Muscle layer of duodenum (tissue), 2 donors: Measurements from ENCODE around the gene KRT12.
"Not testable (repeated sequence)": the region's sequence is repeated elsewhere in the genome, so short reads cannot be mapped to it uniquely, and the experiment has no call there.

ENCODE experiments used
- H3K27ac ChIP-seq: one replicate; pipeline ENCODE4 v1.7.0; 2013; ENCODE audit warnings: mild to moderate bottlenecking, low read length
- H3K27me3 ChIP-seq: one replicate; pipeline ENCODE4 v1.7.0; 2013; ENCODE audit warnings: low read depth, mild to moderate bottlenecking, control low read depth, low read length
- H3K36me3 ChIP-seq, 2 donors: one replicate each; pipeline ENCODE4 v1.7.0; 2013; ENCODE audit warnings: low read length in 2 of 2, control low read depth in 1 of 2, mild to moderate bottlenecking in 1 of 2; ENCODE audit not compliant: insufficient read depth in 2 of 2, control insufficient read depth in 1 of 2
- H3K4me1 ChIP-seq, 2 donors: one replicate each; pipeline ENCODE4 v1.7.0; 2013; ENCODE audit warnings: low read length in 2 of 2, mild to moderate bottlenecking in 2 of 2, control low read depth in 1 of 2, moderate library complexity in 1 of 2; ENCODE audit not compliant: insufficient read depth in 2 of 2, control insufficient read depth in 1 of 2
- H3K4me3 ChIP-seq, 2 donors: one replicate each; pipeline ENCODE4 v1.7.0; 2013; ENCODE audit warnings: low read length in 2 of 2, low read depth in 1 of 2, mild to moderate bottlenecking in 1 of 2
- H3K9me3 ChIP-seq, 2 donors: one replicate each; pipeline ENCODE4 v1.7.0; 2013; ENCODE audit warnings: low read length in 2 of 2, control low read depth in 1 of 2, mild to moderate bottlenecking in 1 of 2; ENCODE audit not compliant: control insufficient read depth in 1 of 2
- donor health status: healthy.

The KRT12 gene

DNA sequence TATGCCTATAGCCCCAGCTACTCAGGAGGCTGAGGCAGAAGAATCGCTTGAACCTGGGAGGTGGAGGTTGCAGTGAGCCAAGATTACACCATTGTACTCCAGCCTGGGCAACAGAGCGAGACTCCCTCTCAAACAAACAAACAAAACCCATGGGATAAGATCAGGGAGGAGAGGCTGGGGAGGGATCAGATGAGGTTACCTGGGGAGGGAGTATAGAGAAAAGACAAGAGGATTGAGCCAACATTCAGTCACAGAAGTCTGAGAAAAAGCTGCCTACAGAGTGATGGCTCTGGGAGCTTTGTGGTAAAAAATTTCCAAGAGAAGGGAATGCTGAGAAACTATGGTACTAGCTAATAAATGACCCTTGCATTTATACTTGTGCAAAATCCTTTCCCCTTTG is 8.4 kb downstream of the KRT12 start:
- H3K27ac ChIP-seq, H3K36me3 ChIP-seq, H3K9me3 ChIP-seq, H3K4me1 ChIP-seq, H3K4me3 ChIP-seq, H3K27me3 ChIP-seq: not testable (repeated sequence)

DNA sequence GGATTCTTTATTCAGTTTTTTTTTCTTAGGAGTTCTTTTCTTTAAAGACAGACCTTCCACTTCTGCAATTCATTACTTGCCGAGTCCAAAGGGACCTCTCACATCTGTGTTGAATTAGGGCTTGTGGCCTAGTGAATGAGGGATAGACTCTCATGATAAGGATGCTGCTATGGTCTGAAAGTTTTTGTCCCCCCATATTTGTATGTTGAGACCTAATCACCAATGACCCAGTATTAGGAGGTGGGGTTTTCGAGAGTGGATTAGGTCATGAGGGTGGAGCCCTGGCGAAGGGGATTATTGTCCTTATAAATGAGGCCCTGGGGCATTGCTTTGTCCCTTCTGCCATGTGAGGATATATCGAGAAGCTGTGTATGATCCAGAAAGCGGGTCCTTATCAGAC is 9.5 kb downstream of the KRT12 start:
- Histone ChIP-seq H3K27me3 (no peaks in the 10 kb centered on the region), H3K27ac (no peak overlapping the region), H3K9me3 (no peaks in the 10 kb centered on the region), H3K4me3 (no peak overlapping the region), H3K36me3 (no peaks in the 10 kb centered on the region), H3K4me1 (no peaks in the 10 kb centered on the region)

DNA sequence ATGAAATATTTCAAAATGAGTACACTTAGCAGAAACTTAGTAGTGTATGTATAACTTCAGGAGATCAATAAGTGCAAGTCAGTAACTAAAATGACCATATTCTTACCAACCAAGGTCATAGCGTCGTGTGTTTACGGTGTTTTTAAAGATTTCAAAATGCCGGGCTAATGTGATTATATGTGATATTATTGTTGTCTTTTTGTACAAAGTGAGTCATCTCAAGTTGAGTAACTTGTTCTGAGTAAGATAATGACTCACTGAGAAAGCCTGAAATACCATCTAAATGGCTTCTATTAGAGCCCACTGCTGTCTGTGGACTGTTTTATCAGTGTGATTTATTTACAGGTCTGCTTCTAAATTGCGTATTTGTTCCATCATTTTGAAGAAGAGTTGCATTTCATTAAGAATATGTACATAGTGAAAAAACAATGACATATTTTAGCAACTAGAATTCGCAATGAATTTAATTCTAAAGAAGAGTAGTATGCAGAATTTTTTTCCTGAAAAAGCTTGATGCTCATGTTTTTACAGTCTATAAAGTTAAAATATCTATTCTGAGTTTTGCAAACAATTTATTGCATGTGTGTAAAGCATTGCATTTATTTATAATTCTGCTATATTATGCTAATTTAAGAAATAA is 12.7 kb downstream of the KRT12 start:
- no peaks in the 10 kb centered on the region for H3K9me3 ChIP-seq
- H3K4me3 ChIP-seq: no peak overlapping the region
- no peaks in the 10 kb centered on the region for H3K36me3 ChIP-seq
- no peaks in the 10 kb centered on the region for H3K4me1 ChIP-seq
- no peak overlapping the region for H3K27ac ChIP-seq
- H3K27me3 ChIP-seq: no peaks in the 10 kb centered on the region

DNA sequence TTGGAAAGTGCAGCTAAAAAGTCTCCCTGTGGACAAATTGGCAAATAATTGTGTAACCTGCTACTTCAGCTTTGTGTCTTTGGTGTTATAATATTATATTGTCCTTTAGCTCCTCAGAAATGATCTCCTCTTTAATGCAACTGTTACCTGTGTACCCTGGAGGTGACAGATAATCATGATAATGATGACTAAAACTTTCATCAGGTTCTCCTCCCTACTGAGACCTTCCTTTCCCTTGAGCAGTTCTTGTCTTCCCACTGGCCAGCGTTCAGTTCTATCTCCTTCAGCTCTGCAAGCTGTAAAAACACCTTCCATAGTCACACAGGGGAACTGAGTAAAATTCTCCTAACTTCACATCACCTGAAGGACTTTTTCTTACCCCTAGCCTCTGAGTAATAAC is 14.7 kb downstream of the KRT12 start:
- H3K9me3 ChIP-seq: no peaks in the 10 kb centered on the region
- no peak overlapping the region for H3K27ac ChIP-seq
- H3K36me3 ChIP-seq: no peaks in the 10 kb centered on the region

DNA sequence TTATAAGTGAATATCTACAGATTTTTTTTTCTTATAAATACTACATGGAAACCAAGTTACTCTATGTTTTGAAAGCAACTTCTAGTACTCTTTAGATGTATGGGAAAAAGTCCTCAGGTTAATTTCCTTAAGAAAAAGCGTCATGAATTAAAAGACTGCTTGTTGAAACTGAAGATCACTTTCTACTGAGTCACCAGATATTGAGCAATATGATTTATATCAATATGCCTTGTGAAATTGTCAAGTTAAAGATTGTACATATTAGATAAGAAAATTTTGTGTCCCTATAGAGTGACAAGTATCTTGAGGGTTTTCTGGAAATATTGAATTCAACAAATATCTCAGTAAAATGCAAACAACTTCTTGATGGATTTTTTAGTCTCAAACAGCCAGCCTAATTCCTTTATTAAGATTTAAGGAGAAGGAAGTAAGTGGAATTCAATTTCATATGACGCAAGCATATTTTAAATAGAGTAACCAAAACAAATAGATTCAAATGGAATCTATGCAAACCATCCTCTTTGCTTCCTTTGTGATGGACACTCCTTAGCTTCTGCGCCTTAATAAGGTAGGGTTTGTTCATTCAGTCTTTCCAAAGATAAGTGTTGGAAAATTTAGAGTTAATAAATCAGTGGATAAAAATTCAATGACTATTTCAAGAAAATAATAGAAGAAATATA is 16.6 kb downstream of the KRT12 start:
- H3K27ac ChIP-seq: no peak overlapping the region
- H3K9me3 ChIP-seq: no peaks in the 10 kb centered on the region
- H3K27me3 ChIP-seq: no peaks in the 10 kb centered on the region
- H3K36me3 ChIP-seq: no peaks in the 10 kb centered on the region
- no peaks in the 10 kb centered on the region for H3K4me1 ChIP-seq
- no peak overlapping the region for H3K4me3 ChIP-seq

More for the DNA sequence above, 14.7 kb downstream of the KRT12 start:
- Histone ChIP-seq H3K27me3 (no peaks in the 10 kb centered on the region), H3K4me3 (no peak overlapping the region), H3K4me1 (no peaks in the 10 kb centered on the region)

DNA sequence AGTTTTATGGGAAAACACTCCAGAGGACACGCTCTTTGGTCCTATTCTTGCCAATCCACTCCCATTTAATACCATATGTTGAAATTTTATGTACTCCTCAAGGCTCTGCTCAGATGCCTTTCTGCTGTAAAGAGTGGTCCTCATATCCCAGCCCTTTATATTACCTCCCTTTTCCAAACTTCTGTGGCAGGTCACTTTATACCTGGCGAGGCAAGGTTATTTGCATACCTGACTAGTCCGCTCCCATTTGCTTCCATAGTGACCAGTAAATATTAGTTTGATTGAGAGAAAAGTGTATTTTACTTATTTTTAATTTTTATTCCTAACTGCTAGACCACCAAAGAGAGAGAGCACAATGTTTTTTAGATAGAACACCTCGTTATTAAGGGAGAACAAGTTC is 17.3 kb downstream of the KRT12 start:
- H3K4me3 ChIP-seq: no peak overlapping the region
- H3K27me3 ChIP-seq: no peaks in the 10 kb centered on the region
- H3K27ac ChIP-seq: no peak overlapping the region

DNA sequence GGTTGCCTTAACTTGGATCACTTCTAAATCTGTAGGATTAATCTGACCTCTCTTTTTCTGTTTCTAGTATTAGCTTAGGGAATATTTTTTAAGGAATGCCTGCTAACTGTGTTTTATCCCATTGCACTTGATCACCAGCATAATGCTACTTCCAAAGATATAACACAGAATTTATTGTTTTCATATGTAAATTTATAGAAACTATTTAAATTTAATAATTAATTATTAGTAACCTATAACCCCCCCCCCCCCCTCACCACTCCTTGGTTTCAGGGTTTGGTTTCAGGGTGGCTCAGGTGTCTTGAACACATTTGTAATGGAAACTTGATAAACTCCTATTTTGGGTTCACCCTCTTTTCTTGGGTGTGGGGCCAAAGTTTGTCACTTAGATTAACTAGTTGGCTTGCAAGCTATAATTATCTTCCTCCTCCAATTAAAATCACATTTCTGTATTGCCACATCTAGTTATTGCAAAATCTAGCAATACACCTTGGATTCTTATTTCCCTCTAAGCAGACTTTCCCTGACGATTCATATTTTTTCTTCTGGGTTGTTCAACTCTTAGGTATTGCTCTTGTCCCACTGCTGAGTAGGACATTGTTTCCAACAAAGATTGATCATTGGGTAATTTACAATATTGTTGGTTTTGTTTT is 18.3 kb downstream of the KRT12 start:
- H3K36me3 ChIP-seq: no peaks in the 10 kb centered on the region
- no peak overlapping the region for H3K4me3 ChIP-seq
- no peaks in the 10 kb centered on the region for H3K4me1 ChIP-seq
- H3K9me3 ChIP-seq: no peaks in the 10 kb centered on the region
- no peaks in the 10 kb centered on the region for H3K27me3 ChIP-seq
- no peak overlapping the region for H3K27ac ChIP-seq

More for the DNA sequence above, 17.3 kb downstream of the KRT12 start:
- no peaks in the 10 kb centered on the region for H3K4me1 ChIP-seq
- no peaks in the 10 kb centered on the region for H3K9me3 ChIP-seq
- H3K36me3 ChIP-seq: no peaks in the 10 kb centered on the region

DNA sequence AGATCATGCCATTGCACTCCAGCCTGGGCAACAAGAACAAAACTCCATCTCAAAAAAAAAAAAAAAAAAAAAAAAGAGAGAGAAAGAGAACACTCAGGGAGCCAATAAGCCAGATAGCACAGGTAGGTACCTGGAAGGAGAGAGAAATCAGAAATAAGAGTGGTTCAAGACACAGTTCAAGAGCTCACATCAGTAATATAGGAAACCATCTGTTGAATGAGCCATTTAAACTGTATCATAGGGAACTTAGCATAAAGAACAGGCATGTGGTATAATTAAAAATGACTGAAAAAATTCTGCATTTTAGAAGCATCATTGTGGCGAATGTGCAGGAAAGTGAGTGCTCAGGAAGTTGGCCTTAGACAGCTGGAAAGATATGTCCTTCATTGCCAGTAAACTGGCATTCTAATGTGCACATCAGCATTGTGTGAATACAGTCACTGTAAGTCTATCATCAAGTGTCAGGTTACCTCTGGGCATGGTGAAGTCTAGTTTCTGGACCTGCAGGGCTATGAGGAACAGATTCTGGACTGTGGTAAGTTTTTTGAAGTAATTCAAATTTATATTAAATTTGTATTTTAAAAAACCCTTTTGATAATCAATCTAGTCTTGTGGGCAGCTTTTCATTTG is 20.4 kb downstream of the KRT12 start:
- Histone ChIP-seq H3K27ac (no peak overlapping the region), H3K36me3 (no peaks in the 10 kb centered on the region), H3K4me3 (no peak overlapping the region), H3K27me3 (no peaks in the 10 kb centered on the region), H3K9me3 (no peaks in the 10 kb centered on the region), H3K4me1 (no peaks in the 10 kb centered on the region)

DNA sequence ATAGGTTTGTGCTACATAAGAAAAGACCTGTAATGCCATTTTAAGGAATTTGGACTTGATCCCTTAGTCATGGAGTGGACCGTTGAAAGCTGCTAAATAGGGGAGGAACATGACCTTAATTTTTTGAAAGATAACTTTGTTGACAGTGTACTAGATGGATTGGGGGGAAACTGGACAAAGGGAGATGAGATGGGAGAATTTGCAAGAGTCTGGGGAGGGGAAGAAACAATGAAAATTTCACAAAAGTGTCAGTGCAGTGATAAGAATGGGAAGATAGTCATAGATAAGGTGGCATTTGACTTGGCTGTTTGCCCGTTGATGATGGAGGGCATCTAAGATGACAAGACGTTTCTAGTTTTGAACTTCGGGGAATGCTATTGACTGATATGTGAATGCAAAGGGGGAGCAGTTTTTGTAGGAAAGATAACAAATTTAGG is 22.3 kb downstream of the KRT12 start:
- H3K36me3 ChIP-seq: no peaks in the 10 kb centered on the region
- H3K27me3 ChIP-seq: no peaks in the 10 kb centered on the region
- no peak overlapping the region for H3K27ac ChIP-seq
- no peaks in the 10 kb centered on the region for H3K9me3 ChIP-seq
- H3K4me3 ChIP-seq: no peak overlapping the region
- no peaks in the 10 kb centered on the region for H3K4me1 ChIP-seq

DNA sequence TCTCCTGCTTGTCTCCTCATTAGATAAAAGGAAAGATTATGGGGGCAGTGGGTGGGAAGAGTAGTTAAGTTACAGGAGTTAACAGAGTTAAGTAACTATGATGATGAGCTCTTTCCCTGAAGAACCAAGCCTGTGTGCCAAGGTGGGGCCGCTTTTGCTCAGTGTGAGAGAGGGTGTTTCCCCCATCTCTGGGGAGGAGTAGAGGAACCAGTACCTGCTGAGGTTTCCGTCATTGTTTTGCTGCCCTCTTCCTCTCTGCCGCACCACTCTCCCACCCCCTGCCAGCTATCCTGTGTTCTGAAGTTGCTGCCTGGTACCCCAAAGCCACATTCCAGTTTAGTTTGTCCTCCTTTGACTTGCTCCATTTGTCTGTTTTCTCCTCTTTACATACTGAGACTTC is 23.8 kb downstream of the KRT12 start:
- Histone ChIP-seq H3K27me3 (no peaks in the 10 kb centered on the region), H3K36me3 (no peaks in the 10 kb centered on the region), H3K4me1 (no peaks in the 10 kb centered on the region), H3K27ac (no peak overlapping the region), H3K9me3 (no peaks in the 10 kb centered on the region), H3K4me3 (no peak overlapping the region)

DNA sequence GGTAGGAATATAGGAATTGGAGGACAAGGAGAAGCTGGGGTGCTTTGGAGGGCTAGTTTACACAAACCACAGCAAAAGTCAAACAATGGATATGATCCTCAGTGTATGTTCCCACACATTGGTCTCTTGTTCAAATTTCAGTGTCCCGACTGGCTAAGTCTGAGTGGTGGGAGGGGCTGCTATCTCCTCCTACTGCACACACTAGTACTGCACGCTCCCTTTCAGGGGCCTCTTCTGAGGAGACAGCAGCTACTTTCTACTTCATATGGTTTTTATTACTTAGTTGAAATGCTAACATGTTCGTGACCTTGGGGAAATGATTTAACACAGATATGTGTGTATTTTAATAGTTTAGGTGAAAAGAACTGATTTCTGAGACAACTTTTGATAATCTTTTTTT is 25.8 kb downstream of the KRT12 start:
- Histone ChIP-seq H3K9me3 (no peaks in the 10 kb centered on the region), H3K4me3 (no peak overlapping the region), H3K27ac (no peak overlapping the region), H3K27me3 (no peaks in the 10 kb centered on the region), H3K4me1 (no peaks in the 10 kb centered on the region), H3K36me3 (no peaks in the 10 kb centered on the region)
